ENCODE measurements around the gene BRMS1L.
"Not testable (repeated sequence)": the region's sequence is repeated elsewhere in the genome, so short reads cannot be mapped to it uniquely, and the experiment has no call there.

BRMS1L gene, protein sequence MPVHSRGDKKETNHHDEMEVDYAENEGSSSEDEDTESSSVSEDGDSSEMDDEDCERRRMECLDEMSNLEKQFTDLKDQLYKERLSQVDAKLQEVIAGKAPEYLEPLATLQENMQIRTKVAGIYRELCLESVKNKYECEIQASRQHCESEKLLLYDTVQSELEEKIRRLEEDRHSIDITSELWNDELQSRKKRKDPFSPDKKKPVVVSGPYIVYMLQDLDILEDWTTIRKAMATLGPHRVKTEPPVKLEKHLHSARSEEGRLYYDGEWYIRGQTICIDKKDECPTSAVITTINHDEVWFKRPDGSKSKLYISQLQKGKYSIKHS

DNA sequence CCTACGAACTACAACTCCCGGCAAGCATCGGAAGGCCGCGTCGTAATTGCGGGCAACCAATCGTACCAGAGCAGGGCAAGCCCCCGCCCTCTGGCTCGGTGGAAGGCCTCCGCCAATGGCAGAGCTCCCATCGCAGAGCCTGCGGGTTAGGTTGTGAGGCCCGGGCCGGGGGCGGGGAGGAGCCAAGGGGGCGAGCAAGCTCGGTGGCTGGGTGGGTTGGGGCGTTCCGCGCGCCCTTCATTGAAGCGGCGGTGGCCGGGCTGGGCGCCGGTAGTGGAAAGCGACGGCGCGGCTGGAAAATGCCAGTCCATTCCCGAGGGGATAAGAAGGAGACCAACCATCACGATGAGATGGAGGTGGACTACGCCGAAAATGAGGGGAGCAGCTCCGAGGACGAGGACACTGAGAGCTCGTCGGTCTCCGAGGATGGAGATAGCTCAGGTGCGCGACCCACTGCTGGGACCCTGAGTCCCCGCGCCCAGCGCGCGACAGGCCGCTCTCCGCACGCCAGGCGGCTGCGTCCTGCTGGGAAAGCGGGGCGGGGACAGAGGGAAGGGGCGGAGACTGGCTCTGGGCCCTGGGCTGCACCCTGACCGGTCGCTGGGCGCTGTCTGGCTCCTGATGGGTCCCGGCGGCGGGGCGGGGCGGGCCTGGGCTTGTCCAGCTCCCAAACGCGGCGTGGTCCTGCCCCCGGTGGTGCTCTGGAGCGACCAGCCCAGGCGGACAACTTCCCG, at the start of gene BRMS1L:
Gene BRMS1L, plus strand, starts transcription at position 121 of the 734 bp plus-strand sequence. Its CDS starts 179 bp downstream, at position 300.
- peak; percentile 100 for DNase-seq

DNA sequence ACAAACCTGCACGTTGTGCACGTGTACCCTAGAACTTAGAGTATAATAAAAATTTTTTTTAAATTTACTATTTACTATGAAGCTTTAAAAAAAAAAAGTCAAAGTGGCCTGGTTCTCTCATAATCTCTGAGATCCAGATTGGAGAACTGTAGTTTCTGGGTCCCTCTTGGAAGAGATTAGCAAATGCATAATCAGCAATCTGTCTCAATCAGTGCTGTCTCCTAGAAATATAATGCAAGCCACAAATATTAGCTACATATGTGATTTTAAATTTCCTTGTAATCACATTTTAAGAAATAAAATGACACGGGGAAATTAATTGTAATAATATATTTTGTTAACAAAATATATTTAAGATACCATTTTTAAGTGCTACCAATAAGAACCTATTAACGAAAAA, 49.3 kb upstream of the BRMS1L start:
- DNase-seq = no peak

DNA sequence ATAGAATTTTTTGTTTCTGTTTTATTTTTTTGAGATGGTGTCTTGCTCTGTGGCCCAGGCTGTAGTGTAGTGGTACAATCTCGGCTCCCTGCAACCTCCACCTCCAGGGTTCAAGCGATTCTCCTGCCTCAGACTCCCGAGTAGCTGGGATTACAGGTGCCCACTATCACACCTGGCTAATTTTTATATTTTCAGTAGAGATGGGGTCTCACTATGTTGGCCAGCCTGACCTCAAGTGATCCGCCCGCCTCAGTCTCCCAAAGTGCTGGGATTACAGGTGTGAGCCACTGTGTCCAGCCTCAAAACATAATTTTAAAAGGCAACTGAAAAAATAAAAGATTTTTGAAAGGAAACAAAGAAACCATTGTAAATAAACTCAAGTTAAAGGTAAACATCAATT, 48.6 kb upstream of the BRMS1L start:
- DNase-seq = not testable (repeated sequence)

DNA sequence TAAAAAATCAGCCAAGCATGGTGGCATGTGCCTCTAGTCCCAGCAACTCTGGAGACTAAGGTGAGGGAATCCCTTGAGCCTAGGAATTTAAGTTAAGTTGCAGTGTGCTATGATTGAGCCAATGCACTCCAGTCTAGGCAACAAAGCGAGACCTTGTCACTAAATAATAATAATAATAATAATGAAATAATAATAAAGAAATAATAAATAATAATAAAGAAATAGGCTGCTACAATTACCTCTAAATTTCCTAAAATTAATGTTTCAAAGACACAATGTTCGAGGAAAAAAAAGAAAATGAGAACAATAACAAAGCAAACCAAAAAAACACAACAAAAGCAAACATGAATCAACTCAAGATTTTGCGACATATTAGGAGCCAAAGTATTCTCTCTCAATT, 46.8 kb upstream of the BRMS1L start:
- no peak for DNase-seq

DNA sequence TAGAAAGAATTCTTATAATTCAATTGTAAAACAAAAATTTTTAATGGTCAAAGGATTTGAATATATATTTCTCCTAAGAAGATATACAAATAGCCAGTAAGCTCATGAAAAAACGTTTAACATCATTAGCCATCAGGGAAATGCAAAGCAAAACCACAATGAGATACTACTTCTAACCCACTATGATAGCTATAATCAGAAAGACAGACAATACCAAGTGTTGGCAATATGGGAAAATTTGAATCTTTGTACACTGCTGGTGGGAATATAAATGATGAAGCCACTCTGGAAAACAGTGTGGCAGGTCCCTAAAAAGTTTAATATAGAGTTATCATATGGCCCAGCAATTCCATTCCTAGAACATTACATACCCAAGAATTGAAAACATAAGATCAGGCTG, 42.4 kb upstream of the BRMS1L start:
- no peak for DNase-seq

DNA sequence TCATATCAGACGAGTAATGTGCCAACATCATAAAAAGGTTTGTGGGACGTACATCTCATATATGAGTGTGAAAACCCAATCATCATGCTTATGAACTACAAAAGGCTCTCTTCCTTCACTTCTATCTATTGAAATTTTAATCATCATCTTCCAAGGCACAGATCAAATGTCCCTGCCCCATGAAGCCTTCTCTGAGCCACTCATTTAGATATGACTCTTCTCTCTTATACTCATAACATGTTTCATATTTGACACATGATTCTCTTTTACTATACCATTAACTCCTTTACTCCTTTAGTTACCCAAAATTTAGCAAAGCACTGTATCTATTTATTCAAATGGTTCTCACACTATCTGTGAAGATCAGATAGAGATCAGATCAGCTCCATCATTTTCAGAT, 39.3 kb upstream of the BRMS1L start:
- no peak for DNase-seq

DNA sequence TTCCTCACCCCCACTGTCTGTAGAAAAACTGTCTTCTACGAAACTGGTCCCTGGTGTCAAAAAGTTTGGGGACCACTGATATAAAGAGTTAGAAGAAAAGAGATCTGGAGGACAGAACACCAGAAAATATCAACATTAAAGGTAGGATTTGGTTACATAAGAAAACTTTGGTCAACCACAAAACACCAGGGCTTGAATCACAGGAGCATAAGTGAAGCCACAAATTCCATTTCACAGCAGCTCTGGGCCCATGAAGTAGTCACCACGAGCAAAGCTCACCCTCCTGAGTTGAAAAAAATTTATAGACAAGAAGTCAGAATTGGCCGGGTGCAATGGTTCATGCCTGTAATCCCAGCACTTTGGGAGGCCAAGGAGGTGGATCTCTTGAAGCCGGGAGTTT, 36.5 kb upstream of the BRMS1L start:
- DNase-seq = peak; percentile 11

DNA sequence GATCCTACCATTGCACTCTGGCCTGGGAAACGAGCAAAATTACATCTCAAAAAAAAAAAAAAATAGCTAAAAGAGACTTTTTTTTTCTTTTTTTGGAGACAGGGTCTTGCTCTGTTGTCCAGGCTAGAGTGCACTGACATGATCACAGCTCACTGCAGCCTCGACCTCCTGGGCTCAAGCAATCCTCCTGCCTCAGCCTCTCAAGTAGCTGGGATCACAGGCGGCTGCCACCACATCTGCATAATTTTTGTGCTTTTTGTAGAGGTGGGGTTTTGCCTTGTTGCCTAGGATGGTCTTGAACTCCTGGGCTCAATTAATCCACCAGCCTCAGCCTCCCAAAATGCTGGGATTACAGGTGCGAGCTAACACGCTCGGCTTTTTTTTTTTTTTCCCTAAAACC, 28.3 kb upstream of the BRMS1L start:
- no peak for DNase-seq

DNA sequence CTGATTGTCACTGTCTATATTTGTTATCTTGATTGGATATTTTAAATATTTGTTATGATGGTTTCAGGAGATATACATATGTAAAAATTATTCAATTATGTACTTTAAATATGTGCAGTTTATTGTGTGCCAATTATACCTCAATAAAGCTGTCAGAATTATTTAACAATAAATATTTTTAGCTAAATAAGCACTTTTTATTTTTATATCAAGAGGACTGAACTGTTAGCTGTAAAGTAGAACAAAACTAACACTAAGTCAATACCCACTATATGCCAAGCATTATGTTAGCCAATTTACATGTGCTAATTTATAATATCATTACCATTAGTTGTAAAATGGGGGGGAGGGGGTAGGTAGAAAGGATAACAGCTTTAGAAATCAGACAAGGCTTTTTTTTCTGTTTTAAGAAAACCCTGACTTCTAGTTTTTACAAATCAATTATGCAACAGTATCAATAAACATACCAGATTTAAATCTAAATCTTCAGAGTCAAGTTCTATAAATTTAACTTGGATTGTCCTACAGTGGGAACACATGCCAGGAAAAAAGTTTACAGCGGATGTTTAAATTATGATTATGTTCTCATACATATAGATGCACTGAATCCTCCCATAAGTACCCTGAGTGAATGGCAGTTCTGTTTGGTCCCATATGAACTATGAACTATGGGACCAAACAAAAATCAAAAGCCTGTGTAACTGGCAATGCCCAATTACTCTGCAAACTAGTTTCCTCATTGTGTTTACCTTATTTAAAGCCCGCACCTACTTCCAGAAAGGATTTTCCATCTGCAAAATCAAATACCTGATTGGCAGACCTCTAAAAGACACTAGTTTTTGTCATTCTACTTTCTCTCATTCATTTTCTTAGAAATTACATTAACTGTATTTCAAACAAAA, 19.9 kb upstream of the BRMS1L start:
- no peak for DNase-seq

DNA sequence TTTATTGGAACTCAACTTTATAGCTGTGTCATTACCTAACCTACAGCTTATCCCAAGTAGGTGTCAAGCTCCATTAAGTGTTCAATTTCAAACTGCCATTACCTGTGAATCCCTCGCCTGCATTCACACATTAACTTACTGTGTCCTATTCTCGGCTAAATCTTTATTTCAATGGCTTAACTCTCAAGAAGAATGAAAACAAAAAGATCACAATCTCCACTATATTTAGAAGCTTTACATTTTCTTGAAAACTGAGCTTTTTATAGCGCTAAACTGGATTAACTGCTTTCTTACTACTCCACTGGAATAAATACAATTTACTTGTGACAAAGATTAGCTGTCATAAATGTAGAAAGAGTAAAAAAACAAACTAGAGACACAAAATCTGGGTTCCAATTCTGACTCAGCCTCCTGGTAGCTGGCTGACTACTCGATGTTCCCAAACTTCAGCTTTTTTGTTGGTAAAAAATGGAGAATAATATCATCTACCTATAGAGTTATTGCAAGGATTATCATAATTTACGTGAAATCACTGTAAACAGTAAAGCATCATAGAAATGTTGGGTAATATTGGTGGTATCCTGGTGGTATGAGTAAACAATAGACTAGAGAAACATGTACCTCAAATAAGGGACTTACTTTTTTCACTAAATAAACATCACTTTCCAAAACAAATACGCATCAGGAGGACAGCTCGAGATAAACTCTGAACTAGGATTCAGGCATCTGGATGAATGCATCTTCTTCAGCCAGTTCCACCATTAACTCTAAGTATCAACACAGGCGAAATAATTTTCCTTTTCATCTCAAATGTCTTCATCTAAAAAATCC, 18.8 kb upstream of the BRMS1L start:
- DNase-seq = no peak

DNA sequence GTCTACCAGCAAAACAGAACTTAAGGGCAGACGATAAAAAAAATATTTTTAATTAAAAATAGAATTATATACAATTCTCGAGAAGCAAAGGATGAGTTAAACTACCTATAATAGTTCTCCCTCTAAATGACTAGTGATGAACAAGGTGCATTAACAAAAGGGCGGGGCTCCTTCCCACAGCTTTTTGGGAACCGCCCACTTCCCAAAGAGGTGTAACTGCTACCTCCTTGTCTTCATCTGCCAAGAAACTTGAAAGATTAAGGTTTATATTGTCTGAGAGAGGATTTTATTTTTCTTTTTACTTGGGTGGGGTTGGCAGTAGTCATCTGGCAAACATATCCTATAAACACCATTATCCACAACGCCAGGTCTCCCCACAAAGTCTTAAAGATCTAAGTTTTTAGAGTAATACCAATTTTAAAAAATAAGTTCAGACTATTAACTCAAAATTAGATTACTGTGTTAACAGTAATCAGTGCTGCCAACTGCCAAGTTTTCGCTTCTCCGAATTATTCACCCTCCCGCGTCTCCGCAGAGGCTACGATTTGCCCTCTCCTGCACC, 18.0 kb upstream of the BRMS1L start:
- peak; percentile 34 for DNase-seq

DNA sequence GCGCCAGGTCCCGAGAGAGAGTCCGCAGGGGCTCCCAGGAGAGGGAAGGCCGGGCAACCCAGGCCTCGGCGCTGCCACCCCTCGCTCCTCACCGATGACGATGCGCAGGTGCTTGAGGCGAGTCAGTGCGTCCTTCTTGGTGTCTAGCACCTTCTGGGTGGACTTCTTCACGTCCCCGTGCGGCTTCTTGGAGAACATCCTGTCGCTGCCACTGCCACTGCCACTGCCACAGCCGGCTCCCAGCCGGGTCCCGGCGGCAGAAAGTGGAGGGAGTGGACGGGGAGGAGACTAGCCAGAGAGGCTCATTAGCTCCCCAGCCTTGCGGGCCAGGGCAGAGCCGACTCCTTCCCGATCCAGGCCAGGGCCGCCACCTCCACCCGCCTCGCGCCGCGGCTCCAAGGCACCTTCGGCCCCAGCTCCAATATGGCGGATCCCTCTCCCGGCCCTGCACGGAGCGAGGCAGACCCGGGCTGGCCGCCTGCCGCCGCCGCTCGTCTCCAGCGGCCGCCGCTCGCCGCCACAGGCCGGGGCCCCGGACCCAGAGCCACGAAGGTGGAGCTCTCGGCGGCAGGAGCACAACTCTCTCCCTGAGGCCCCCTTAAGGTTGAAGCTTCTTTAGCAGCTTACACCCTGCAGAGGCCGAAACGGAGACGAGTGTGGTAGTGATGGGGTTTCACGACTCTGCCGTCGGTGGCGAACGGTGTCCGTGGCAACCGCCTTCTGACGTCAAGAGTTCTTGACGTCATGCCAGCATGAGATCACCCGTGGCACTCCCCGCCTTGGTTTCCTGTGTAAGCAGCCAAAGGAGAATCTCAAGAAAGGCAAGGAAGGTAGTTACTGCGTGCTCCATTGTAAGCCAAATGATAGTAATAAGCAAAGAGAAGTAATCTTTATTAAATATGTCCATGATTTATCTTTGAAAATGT, 17.2 kb upstream of the BRMS1L start, which contains the start of gene RALGAPA1:
Gene RALGAPA1, minus strand, starts transcription at position 658 of the 926 bp plus-strand sequence. Its CDS starts 460 bp downstream, at position 198.
- DNase-seq = peak; percentile 99

DNA sequence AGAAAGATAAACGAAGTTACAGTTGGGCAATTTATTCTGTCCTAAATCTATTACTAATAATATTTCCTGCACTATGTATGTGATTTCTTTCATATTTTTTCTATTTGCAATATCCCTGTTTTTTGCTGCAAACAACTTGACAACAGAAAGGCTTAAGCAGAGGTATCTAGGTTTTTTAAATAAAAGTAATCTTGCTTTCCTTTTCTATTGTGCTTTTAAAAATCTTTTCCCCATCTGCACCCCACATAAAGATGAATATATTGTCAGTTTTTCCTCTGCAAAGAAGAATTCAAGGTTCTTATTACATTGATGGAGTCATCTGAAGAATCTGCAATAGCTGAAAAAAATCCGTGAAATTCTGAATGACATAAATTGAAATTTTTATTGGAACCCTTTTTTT, 16.5 kb upstream of the BRMS1L start:
- no peak for DNase-seq

DNA sequence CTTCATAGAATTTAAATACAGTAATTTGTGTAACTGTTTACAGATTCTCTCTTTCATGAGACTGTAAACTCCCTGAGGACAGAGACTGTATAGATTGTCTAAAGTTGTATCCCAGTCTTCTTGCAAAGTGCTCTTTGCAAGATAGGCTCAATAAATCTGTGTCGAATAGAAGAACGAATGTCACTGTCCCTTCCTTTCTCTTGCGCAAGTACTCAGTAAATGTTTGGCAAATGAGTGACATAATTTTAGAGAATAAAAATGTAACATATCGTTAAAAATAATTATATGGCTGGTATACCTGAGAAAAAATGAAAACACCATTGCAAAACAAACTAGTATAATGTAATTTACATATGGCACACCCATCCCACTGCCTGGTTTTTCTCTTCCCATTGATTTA, 15.2 kb upstream of the BRMS1L start:
- DNase-seq = no peak

DNA sequence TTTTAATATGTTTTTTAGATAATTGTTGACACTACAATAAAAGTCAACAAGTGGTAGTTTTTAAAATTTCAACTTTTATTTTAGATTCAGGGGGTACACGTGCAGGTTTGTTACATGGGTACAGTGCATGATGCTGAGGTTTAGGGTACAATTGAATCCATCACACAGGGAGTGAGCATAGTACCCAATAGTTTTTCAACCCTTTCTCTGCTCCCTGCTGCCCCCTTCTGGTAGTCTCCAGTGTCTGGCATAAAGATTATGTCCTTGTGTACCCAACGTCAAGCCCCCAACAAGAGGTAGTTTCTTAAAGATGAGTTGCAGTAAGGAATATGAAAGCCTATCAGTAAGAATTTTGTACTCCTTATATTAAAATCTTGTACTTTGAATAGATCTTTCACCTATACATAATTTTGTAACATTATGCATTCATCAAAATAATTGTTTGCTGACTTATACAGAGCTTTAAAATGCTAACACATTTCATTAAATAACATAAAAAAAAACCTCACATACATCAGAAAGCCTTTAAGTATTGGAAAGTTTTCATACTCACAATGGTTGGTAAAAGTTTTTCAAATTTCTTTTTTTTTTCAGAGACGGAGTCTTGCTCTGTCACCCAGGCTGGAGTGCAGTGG, 11.7 kb upstream of the BRMS1L start:
- DNase-seq = peak; percentile 87

DNA sequence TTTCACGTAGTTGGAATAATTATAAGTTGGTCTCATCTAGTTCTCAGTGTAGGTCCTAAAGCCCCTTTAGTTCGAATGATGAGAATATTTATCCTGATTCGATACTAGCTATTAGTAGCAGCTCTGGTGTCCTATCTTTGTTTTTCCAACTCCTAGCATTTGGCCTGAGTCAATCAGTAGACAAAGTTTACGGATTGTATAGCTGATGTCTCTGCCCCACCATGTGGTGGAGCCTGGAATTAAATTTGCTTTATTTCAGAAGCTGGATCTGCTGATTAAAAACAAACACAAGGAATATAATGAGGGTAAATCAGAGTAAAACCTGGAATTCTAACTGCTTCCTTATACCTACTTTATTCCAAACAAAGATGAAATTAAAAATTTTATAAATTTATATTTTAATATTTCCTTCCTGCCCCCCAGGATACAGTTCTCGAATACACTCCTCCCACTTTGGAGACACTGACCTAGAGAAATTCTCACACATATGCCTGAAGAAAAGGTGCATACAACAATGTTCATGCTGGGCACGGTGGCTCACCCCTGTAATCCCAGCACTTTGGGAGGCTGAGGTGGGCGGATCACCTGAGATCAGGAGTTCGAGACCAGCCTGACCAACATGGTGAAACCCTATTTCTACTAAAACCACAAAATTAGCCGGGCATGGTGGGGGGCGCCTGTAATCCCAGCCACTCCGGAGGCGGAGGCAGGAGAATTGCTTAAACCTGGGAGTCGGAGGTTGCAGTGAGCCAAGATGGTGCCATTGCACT, 7.6 kb upstream of the BRMS1L start:
- DNase-seq = peak; percentile 71

DNA sequence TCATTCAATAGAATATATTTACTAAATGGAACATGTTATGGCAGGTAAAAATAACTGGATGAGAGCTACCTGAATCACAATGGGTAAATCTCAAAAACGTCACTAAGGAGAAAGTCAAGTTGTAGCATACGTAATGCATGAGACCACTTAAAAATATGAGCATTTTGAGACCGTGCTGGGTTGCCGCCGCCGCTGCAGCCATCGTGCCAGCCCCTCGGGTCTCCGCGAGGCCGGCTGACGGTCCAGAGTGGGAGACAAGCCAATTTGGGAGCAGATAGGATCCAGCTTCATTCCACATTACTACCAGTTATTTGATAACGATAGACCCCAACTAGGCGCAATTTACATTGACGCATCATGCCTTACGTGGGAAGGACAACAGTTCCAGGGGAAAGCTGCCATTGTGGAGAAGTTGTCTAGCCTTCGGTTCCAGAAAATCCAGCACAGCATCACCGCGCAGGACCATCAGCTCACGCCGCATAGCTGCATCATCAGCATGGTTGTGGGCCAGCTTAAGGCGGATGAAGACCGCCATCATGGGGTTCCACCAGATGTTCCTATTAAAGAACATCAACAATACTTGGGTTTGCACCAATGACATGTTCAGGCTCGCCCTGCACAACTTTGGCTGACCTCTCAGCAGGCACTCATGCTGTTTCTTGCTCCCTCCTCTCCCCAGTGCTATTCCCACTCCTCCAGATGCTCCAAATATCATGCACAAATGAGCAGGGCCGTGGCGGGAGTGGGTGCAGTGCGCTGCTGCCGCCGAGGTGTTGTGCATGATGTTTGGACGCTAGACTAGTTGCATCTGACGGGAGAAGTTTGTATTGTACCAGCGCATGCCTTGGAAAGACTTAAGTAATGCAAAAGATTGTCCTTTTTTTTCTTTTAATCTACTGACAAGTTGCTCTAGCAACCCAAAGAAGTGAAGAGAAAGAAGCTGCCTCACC, 6.3 kb upstream of the BRMS1L start:
- no peak for DNase-seq

Measured in hematopoietic multipotent progenitor cell treated with erythropoietin and hydrocortisone succinate and interleukin-3 and kit ligand, for 4 days (in vitro differentiated cells).